Measurements from ENCODE around the gene EDIL3.

- TF ChIP-seq CTCF (IDR thresholded peaks at IDR 0.05) (no peak), POLR2A (IDR thresholded peaks at IDR 0.05) (no peak)
Observed at GRCh38 chr5:83983852-83984251, 400.8 kb downstream of the EDIL3 start.

All from prostate gland (tissue), 2 donors.